GM21529 (cell line): Measurements from ENCODE around the gene TNXB.
"Not testable (repeated sequence)": the region's sequence is repeated elsewhere in the genome, so short reads cannot be mapped to it uniquely, and the experiment has no call there.

Experiments used
- ATAC-seq: cut with Tn5 transposase; IDR thresholded peaks from one replicate; pipeline ENCODE4 v1.9.1; 2021; ENCODE audit not compliant: unreplicated experiment

Gene TNXB

DNA sequence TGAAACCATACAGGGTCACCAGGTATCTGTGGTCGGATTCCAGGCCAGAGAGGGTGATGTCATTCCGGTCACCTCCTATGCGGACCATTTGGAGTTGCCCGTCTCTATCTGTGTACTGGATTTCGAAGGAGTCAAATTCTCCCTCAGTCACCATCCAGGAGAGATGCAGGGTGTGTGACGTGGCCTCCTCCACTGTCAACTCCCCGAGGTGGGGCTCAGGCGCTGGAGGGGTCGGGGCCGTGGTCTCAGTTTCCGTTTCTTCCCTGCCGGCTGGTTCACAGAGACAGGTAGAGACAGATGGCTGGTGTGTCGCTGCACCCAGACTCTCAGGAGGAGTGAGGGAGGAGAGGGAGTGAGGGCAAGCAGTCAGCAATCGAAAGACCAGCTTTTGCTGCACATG lies 40.3 kb downstream of the TNXB start:
- no peak for ATAC-seq

DNA sequence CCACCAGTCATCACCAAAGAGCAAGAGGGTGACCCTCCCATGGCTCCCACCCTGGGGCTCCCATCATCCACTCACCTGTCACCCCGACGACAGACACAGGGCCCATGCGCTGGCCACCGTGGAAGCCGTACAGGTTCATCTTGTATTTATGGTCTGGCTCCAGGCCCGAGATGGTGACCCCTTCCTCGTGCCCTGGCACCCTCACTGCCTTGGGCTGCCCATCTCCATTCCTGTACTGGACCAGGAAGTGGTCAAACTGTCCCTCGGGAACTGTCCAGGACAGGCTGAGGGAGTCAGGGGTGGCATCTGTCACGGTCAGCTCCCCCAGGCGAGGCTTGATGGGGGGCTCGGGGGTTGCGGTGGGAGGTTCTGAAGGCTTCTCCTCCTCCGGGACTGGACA lies 40.8 kb downstream of the TNXB start:
- ATAC-seq: not testable (repeated sequence)

DNA sequence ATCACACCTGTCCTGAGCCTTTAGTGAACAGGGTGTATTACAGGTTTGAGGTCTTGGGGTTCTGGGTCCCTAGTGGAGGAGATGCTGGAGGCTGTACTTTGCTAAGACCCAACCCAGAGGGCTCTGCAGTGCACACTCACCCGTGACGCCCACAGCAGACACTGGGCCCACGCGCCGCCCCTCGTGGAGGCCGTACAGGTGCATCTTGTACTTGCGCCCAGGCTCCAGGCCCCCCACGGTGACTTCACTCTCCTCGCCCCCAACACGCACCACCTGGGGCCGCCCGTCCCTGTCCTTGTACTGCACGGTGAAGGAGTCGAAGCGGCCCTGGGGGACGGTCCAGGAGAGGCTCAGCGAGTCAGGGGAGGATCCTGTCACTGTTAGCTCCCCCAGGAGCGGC lies 41.6 kb downstream of the TNXB start:
- not testable (repeated sequence) for ATAC-seq

GRCh38 chr6:32064706-32065105 lies 44.4 kb downstream of the TNXB start:
- ATAC-seq: no peak

- ATAC-seq: no peak
Observed at GRCh38 chr6:32060966-32061655, 48.0 kb downstream of the TNXB start.

- no peak for ATAC-seq
Observed at GRCh38 chr6:32058511-32058963, 50.6 kb downstream of the TNXB start.

- ATAC-seq: no peak
Observed at GRCh38 chr6:32057966-32058365, 51.2 kb downstream of the TNXB start.

DNA sequence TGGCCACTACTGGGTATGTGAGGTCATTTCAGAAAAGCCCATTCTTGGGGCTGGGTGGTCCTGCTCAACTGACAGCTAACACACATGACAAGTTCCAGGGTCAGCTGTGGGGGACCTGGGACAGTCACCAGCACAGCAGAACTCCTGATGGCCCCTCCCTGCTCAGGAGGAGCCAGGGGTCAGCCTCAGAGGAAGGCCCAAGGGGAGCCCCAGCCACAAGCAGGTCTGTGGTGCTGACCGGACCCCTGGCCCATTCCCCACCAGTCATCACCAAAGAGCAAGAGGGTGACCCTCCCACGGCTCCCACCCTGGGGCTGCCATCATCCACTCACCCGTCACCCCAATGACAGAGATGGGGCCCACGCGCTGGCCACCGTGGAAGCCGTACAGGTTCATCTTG lies 52.9 kb downstream of the TNXB start:
- ATAC-seq: no peak

- not testable (repeated sequence) for ATAC-seq
Observed at GRCh38 chr6:32055756-32056155, 53.4 kb downstream of the TNXB start.

- not testable (repeated sequence) for ATAC-seq
Observed at GRCh38 chr6:32053314-32053713, 55.8 kb downstream of the TNXB start.

- ATAC-seq: not testable (repeated sequence)
Observed at GRCh38 chr6:32052626-32053025, 56.5 kb downstream of the TNXB start.

- no peak for ATAC-seq
Observed at GRCh38 chr6:32050562-32050961, 58.6 kb downstream of the TNXB start.

DNA sequence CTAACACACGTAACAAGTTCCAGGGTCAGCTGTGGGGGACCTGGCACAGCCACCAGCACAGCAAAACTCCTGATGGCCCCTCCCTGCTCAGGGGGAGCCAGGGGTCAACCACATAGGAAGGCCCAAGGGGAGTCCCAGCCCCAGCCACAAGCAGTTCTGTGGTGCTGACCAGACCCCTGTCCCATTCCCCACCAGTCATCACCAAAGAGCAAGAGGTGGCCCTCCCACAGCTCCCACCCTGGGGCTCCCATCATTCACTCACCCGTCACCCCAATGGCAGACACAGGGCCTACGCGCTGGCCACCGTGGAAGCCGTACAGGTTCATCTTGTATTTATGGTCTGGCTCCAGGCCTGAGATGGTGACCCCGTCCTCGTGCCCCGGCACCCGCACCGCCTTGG lies 59.4 kb downstream of the TNXB start:
- not testable (repeated sequence) for ATAC-seq

DNA sequence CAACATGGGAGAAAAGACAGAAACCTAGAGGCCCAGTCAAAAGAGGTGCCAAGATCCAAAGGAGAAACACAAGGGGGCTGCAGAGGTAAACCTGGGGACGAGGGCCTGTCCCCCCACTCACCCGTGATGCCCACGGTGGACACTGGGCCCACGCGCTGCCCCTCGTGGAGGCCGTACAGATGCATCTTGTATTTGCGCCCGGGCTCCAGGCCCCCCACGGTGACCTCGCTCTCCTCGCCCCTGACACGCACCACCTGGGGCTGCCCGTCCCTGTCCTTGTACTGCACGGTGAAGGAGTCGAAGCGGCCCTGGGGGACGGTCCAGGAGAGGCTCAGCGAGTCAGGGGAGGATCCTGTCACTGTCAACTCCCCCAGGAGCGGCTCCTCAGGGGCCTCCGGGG lies 60.0 kb downstream of the TNXB start:
- not testable (repeated sequence) for ATAC-seq

- ATAC-seq: no peak
Observed at GRCh38 chr6:32047855-32048766, 61.0 kb downstream of the TNXB start.

DNA sequence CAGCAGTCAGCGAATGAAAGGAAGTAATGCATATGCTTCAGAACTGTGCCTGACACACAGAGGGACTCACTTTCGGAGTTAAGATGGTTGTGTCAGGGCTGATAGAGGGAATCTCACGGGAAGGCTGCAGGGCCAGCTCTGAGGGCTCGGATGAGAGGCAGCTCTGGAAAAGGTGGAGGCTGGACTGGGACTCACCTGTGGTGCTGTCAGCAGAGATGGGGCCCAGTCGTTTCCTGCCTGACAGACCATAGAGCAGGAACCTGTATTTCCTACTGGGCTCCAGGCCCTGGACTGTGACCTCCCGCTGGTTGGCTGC lies 61.6 kb downstream of the TNXB start:
- ATAC-seq: no peak

DNA sequence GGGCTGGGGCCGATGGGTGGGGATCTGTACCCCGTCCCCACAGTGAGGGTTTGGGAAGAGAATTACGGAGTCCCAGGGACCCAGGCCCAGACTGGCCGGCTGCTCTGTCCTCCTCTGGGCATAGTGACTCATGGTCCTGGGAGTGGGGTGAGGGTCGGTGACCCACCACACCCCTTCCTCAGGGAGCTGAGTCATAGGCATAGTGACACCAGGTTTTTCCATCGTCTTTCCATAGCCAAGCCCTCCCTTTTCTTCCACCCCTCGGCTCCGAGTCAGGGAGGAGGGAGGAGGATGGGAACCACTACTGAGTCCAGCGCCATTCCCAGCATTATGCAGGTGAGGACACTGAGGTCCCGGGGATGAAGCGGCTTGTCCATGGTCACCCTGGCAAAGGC lies 62.1 kb downstream of the TNXB start:
- no peak for ATAC-seq

DNA sequence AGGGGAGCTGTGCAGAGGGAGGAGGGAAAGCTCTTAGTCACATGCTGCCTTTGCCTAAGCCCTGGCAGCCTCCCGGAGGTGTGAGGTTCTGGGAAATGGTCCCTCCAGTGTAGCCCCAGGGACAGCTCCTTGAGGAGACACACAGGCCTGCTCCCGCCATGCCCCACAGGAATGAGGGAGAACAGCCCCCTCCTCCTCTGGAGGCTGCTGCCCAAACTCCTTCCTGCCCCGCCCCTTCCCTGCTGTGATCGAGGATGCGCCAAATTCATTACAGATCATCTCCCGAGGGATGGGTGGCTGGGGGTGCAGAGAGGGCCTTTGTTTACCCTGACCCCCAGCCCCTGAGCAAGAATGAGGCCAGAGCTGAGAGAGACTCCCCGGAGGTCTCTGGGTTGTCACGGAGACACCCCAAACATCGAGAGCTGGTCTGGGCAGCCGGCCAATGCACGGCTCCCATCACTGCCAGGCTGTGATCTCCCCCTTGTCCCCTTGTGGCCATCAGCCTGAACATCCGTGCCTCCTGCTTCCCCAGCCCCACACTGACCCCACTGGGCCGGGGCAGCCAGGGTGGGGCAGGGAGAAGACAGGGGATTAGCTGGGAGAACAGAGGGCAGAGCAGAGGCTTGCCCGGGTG lies 62.6 kb downstream of the TNXB start:
- no peak for ATAC-seq

- ATAC-seq: no peak
Observed at GRCh38 chr6:32045811-32046449, 63.2 kb downstream of the TNXB start.

- not testable (repeated sequence) for ATAC-seq
Observed at GRCh38 chr6:32044916-32045315, 64.2 kb downstream of the TNXB start.
